Spleen (tissue), 11 donors: Measurements from ENCODE around the gene KANSL3. TPM values are rescaled to one million over a fixed set of nuclear protein-coding genes. Genes with fewer than 3 reads are reported as not detected.

Experiments used
- DNase-seq: peaks from one replicate; pipeline ENCODE4 v3.0.0-alpha.2; 2020
- H3K27ac ChIP-seq, 8 donors: fragments of 200-600 bp; sonication (generic) in 7 of 8; 1 replicate in 4 of 8; 2 replicates in 4 of 8; pipeline versions ENCODE4 v1.5.0 to v1.8.0; 2016 to 2021; ENCODE audit warnings: inconsistent platforms in 4 of 8, mild to moderate bottlenecking in 4 of 8, moderate library complexity in 1 of 8
- H3K27me3 ChIP-seq, 7 donors: fragments of 200-600 bp; sonication (generic) in 6 of 7; replicated peaks in 1 of 7; 1 replicate in 4 of 7; 2 replicates in 3 of 7; pipeline versions ENCODE4 v1.5.0 to v1.8.0; 2016 to 2021; ENCODE audit warnings: inconsistent platforms in 3 of 7, mild to moderate bottlenecking in 1 of 7
- H3K36me3 ChIP-seq, 6 donors: fragments of 200-600 bp; sonication (generic) in 5 of 6; 1 replicate in 4 of 6; 2 replicates in 2 of 6; pipeline versions ENCODE4 v1.5.0 to v1.8.0; 2016 to 2021; ENCODE audit warnings: inconsistent platforms in 2 of 6
- H3K4me1 ChIP-seq, 6 donors: fragments of 200-600 bp; sonication (generic) in 5 of 6; 1 replicate in 3 of 6; 2 replicates in 3 of 6; pipeline versions ENCODE4 v1.5.0 to v1.8.0; 2016 to 2021; ENCODE audit warnings: inconsistent platforms in 3 of 6
- H3K4me3 ChIP-seq, 8 donors: fragments of 200-600 bp; sonication (generic) in 7 of 8; 1 replicate in 4 of 8; 2 replicates in 4 of 8; pipeline versions ENCODE4 v1.5.0 to v1.8.0; 2016 to 2021; ENCODE audit warnings: inconsistent platforms in 4 of 8, mild to moderate bottlenecking in 4 of 8, moderate library complexity in 2 of 8
- H3K9me3 ChIP-seq, 8 donors: fragments of 200-600 bp; sonication (generic) in 7 of 8; 1 replicate in 4 of 8; 2 replicates in 4 of 8; pipeline versions ENCODE4 v1.5.0 to v1.8.0; 2016 to 2021; ENCODE audit warnings: inconsistent platforms in 4 of 8
- POLR2A ChIP-seq, 3 donors: fragments of 450-650 bp; IDR thresholded peaks; one replicate each; pipeline ENCODE4 v1.5.1; 2017; ENCODE audit warnings: antibody characterized with exemption in 3 of 3, mild to moderate bottlenecking in 1 of 3
- POLR2AphosphoS5 ChIP-seq, 3 donors: sonication (generic); formaldehyde crosslinking; IDR thresholded peaks; one replicate each; pipeline ENCODE4 v1.5.1; 2017; ENCODE audit warnings: antibody characterized with exemption in 3 of 3
- WGBS, 5 donors: extraction: QIAGEN DNeasy Blood & Tissue Kit in 3 of 5; methylation state at CpG; one replicate each; pipeline versions ENCODE4 v1.1.5 to v1.1.7; 2013 to 2018; 5-methylcytosine and 5-hydroxymethylcytosine counted together
- intact Hi-C: fragments of 100-400 bp; cut with DNase I; formaldehyde crosslinking; loops from one replicate; pipeline ENCODE4 v1.15.0; 2023; ENCODE audit warnings: low total_unique reads
- polyA plus RNA-seq, 3 donors: library from polyadenylated mRNA; stranded (reverse); fragments of 200-250 nt; gene quantifications; one replicate each; pipeline ENCODE4 v1.2.1, GENCODE V29; 2013
- total RNA-seq, 7 donors: library from RNA; depleted of rRNA in 3 of 7; stranded (reverse); fragments of >200 nt in 3 of 7; fragmentation: NEBNext Ultra II Directional in 4 of 7; extraction: Animal tissue kit (Norgen Biotek cat#: 25700) in 4 of 7; gene quantifications; one replicate each; pipeline versions ENCODE4 v1.1.0 to v1.2.1, GENCODE V29; 2016 to 2021
- TF ChIP-seq, protein P1 (sequence below), 11 experiments: fragments of 200-600 bp in 7 of 11; fragments of 450-650 bp in 4 of 11; sonication (generic) in 4 of 11; IDR thresholded peaks in 8 of 11; conservative IDR thresholded peaks in 3 of 11; 1 replicate in 7 of 11; 2 replicates in 4 of 11; pipeline versions ENCODE4 v1.4.0 to v1.8.0; 2016 to 2021; ENCODE audit warnings: antibody characterized with exemption in 11 of 11, inconsistent platforms in 4 of 11, mild to moderate bottlenecking in 1 of 11
- donor health status: healthy with polysubstance abuse.
- donor health status: DM: no; HTN: no; CAD: no; lungs with moderate emphysema.
- donor health status: DM: no; HTN: no; CAD: no.
- donor health status: Bipolar disorder and iron deficiency.
- donor health status: healthy.
- donor health status: DM: no; HTN: no; CAD: no.
- donor health status: DM: yes; HTN: yes; CAD: no.

KANSL3 gene
- total and polyA plus RNA-seq, 10 donors: 10.3 to 59.6 (median 48.6) TPM

DNA sequence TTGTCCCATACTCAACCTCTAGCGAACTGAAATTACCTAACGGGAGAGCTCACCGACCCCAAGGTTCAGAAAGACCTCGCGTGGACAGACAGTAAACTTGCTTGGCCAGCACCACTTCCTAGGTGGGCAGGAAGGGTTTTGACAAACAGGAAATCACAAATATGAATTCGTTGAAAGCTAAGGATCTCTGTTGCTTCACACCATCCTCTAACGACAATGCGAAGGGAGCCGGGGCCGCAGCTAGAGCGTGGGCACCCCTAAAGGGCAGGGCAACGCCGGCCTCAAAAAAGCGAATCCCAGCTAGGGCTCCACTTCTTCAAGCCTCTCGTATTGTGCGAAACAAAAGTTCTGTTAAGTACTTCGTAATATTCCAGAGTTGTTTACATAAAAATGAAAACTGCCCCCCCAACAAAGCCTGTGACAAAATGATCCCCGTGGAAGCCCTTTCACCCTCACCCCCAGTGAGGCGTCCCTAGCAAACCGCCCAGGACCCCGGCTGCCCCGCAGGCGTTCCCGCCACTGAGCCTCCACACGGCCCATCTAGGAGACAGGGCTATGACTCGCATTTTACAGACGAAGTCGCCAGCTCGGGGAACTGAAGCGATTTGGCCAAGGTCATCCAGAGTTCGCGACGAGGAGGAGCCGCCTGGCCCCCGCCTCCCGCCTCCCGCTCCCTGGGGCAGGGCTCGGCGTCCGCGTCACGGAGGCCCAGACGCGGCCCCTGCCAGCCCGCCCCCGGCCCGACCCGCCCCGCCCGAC is 548 bp downstream of the KANSL3 start:
- H3K27me3 ChIP-seq: no peaks in the 10 kb centered on the region
- H3K9me3 ChIP-seq: no peaks in the 10 kb centered on the region
- peaks cover 22 to 60% (median 43%) of the 10 kb centered on the region in 6 donors for H3K4me1 ChIP-seq
- peak; percentile 96 for DNase-seq
- 0 to 1% (median 1%) methylated on average over 27 to 50 of the region's 50 CpGs for WGBS, 5 donors
- peak overlapping the region; percentile 81 to 99 (median 96) for H3K27ac ChIP-seq
- TF ChIP-seq POLR2AphosphoS5 (IDR thresholded peaks at IDR 0.05) (no peak), POLR2A (IDR thresholded peaks at IDR 0.05) (no peak)
- TF ChIP-seq, protein P1, sequence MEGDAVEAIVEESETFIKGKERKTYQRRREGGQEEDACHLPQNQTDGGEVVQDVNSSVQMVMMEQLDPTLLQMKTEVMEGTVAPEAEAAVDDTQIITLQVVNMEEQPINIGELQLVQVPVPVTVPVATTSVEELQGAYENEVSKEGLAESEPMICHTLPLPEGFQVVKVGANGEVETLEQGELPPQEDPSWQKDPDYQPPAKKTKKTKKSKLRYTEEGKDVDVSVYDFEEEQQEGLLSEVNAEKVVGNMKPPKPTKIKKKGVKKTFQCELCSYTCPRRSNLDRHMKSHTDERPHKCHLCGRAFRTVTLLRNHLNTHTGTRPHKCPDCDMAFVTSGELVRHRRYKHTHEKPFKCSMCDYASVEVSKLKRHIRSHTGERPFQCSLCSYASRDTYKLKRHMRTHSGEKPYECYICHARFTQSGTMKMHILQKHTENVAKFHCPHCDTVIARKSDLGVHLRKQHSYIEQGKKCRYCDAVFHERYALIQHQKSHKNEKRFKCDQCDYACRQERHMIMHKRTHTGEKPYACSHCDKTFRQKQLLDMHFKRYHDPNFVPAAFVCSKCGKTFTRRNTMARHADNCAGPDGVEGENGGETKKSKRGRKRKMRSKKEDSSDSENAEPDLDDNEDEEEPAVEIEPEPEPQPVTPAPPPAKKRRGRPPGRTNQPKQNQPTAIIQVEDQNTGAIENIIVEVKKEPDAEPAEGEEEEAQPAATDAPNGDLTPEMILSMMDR (IDR thresholded peaks at IDR 0.05 in 8 of 11, conservative IDR thresholded peaks at IDR 0.05 in 3 of 11): no peak
- peak overlapping the region; percentile 39 to 92 (median 70) for H3K4me3 ChIP-seq
- intact Hi-C loops: no loop called here
- peaks cover 0 to 40% (median 15%) of the 10 kb centered on the region in 6 donors for H3K36me3 ChIP-seq

DNA sequence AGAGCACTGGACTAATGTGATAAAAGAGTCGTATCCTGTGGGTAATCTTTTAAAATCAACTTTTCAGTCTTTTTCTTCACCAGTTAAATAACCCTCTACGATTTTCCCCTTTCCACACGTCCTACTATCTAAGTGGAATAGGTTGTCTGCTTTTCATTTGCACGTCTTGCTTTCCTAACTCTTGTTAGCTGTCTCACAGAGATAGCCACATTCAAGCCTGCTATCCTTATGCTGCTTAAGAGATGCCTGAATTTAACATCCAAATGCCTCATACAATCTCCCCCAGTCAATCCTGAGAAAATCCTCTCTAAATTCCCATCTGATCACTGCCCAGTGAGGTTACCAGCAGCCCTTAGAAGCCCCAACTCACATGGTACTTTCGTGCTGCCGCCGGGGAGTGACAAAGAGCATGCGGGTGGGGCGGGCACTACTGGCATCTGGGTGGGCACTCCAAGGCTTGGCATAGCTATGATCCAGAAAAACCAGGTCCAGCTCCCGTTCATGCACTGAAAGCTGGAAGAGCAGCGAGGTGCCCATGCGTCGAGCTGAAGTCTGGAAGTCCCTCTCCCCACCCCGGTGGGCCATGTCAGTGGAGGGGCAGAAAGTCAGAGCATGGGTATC is 1.5 kb downstream of the KANSL3 start:
- no peak for TF ChIP-seq POLR2AphosphoS5 (IDR thresholded peaks at IDR 0.05)
- no peak for TF ChIP-seq POLR2A (IDR thresholded peaks at IDR 0.05)
- TF ChIP-seq, protein P1 (IDR thresholded peaks at IDR 0.05 in 8 of 11, conservative IDR thresholded peaks at IDR 0.05 in 3 of 11): no peak
- Histone ChIP-seq H3K9me3 (no peaks in the 10 kb centered on the region), H3K27me3 (no peaks in the 10 kb centered on the region), H3K27ac (peak overlapping the region in 7 of 8 donors; percentile 88 to 99 (median 97)), H3K4me1 (peaks cover 22 to 69% (median 50%) of the 10 kb centered on the region in 6 donors), H3K36me3 (peaks cover 0 to 50% (median 21%) of the 10 kb centered on the region in 6 donors), H3K4me3 (peak overlapping the region; percentile 39 to 92 (median 70))
- intact Hi-C loops: no loop called here
- DNase-seq: peak; percentile 75
- 54 to 79% (median 67%) methylated on average over 14 of the region's 14 CpGs for WGBS, 5 donors

DNA sequence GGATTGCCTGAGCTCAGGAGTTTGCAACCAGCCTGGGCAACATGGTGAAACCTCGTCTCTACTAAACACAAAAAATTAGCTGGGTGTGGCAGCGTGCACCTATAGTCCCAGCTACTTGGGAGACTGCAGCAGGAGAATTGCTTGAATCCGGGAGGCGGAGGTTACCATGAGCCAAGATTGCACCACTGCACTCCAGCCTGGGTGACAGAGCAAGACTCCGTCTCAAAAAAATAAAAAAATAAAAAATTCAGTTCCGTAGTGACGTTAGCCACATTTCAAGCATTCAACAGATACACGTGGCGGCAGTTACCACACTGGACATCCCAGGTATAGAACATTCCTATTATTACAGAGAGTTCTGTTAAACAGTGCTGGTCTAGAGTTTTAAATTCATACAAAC is 4.5 kb downstream of the KANSL3 start:
- intact Hi-C loops: no loop called here
- peaks cover 22 to 79% (median 49%) of the 10 kb centered on the region in 6 donors for H3K4me1 ChIP-seq
- no peaks in the 10 kb centered on the region for H3K27me3 ChIP-seq
- no peak overlapping the region for H3K27ac ChIP-seq
- 84 to 98% (median 86%) methylated on average over 9 of the region's 9 CpGs for WGBS, 5 donors
- H3K9me3 ChIP-seq: no peaks in the 10 kb centered on the region
- TF ChIP-seq, protein P1 (IDR thresholded peaks at IDR 0.05 in 8 of 11, conservative IDR thresholded peaks at IDR 0.05 in 3 of 11): no peak
- TF ChIP-seq POLR2AphosphoS5 (IDR thresholded peaks at IDR 0.05) (no peak), POLR2A (IDR thresholded peaks at IDR 0.05) (no peak)
- H3K4me3 ChIP-seq: no peak overlapping the region
- peaks cover 0 to 80% (median 42%) of the 10 kb centered on the region in 6 donors for H3K36me3 ChIP-seq
- DNase-seq: no peak
